Esophagus squamous epithelium (tissue), 4 donors: Measurements from ENCODE around the gene XCL2.

Source experiments
- CTCF ChIP-seq, 6 experiments: fragments of 450-650 bp in 4 of 6; fragments of 200-600 bp in 2 of 6; sonication (generic) in 2 of 6; IDR thresholded peaks; one replicate each; pipeline ENCODE4 v1.5.1; 2016 to 2019; ENCODE audit warnings: antibody characterized with exemption in 6 of 6, mild to moderate bottlenecking in 4 of 6, moderate library complexity in 4 of 6
- POLR2A ChIP-seq, 4 donors: fragments of 450-650 bp; IDR thresholded peaks; one replicate each; pipeline ENCODE4 v1.6.1; 2017; ENCODE audit warnings: antibody characterized with exemption in 4 of 4, mild to moderate bottlenecking in 4 of 4, moderate library complexity in 3 of 4

- TF ChIP-seq CTCF (IDR thresholded peaks at IDR 0.05) (no peak), POLR2A (IDR thresholded peaks at IDR 0.05) (no peak)
These were observed 14.3 kb downstream of the XCL2 start for GRCh38 chr1:168529518-168529917.
